Measurements from ENCODE around the gene HOXB7. TPM values are rescaled to one million over a fixed set of nuclear protein-coding genes. Genes with fewer than 3 reads are reported as not detected.

Gene HOXB7
- total and polyA plus RNA-seq, 8 donors: 0.35 to 1.3 (median 0.70) TPM; not detected in 2

GRCh38 chr17:48647103-48647962 lies 36.5 kb upstream of the HOXB7 start:
- DNase-seq (no peak), FAIRE-seq (no peak), ATAC-seq (peak in 1 of 4 donors; percentile 27)
- H3K36me3 ChIP-seq: no peaks in the 10 kb centered on the region
- H3K27ac ChIP-seq: no peak overlapping the region
- TF ChIP-seq CTCF (IDR thresholded peaks at IDR 0.05): no peak
- intact Hi-C loops (cut with DNase I): no loop called here
- H3K27me3 ChIP-seq: peaks cover 5 to 39% (median 14%) of the 10 kb centered on the region in 4 donors
- no peaks in the 10 kb centered on the region for H3K9me3 ChIP-seq
- no peaks in the 10 kb centered on the region for H3K4me1 ChIP-seq
- H3K4me3 ChIP-seq: peak overlapping the region in 1 of 4 donors; percentile 34
- 2 to 4% methylated on average over 29 to 30 of the region's 30 CpGs for WGBS, 2 donors

GRCh38 chr17:48646183-48647102 lies 35.6 kb upstream of the HOXB7 start:
- H3K27ac ChIP-seq: no peak overlapping the region
- ATAC-seq (no peak), FAIRE-seq (no peak), DNase-seq (no peak)
- no peak for TF ChIP-seq CTCF (IDR thresholded peaks at IDR 0.05)
- intact Hi-C loops (cut with DNase I): no loop called here
- H3K4me1 ChIP-seq: no peaks in the 10 kb centered on the region
- no peaks in the 10 kb centered on the region for H3K36me3 ChIP-seq
- no peak overlapping the region for H3K4me3 ChIP-seq
- H3K27me3 ChIP-seq: peaks cover 3 to 47% (median 17%) of the 10 kb centered on the region in 4 donors
- no peaks in the 10 kb centered on the region for H3K9me3 ChIP-seq
- whole genome bisulfite sequencing, 2 donors: 3% methylated on average over 77 to 80 of the region's 80 CpGs

GRCh38 chr17:48645639-48646182 lies 34.9 kb upstream of the HOXB7 start:
- H3K9me3 ChIP-seq: no peaks in the 10 kb centered on the region
- H3K4me3 ChIP-seq: no peak overlapping the region
- intact Hi-C loops (cut with DNase I): no loop called here
- H3K36me3 ChIP-seq: no peaks in the 10 kb centered on the region
- no peak for TF ChIP-seq CTCF (IDR thresholded peaks at IDR 0.05)
- ATAC-seq (no peak), DNase-seq (no peak), FAIRE-seq (no peak)
- H3K4me1 ChIP-seq: no peaks in the 10 kb centered on the region
- no peak overlapping the region for H3K27ac ChIP-seq
- WGBS, 2 donors: 10 to 12% methylated on average over 14 of the region's 14 CpGs
- peaks cover 3 to 52% (median 19%) of the 10 kb centered on the region in 4 donors for H3K27me3 ChIP-seq

GRCh38 chr17:48644910-48645557 lies 34.2 kb upstream of the HOXB7 start:
- no peaks in the 10 kb centered on the region for H3K4me1 ChIP-seq
- no peak overlapping the region for H3K27ac ChIP-seq
- no peak for TF ChIP-seq CTCF (IDR thresholded peaks at IDR 0.05)
- intact Hi-C loops (cut with DNase I): no loop called here
- no peaks in the 10 kb centered on the region for H3K36me3 ChIP-seq
- WGBS, 2 donors: 21 to 27% methylated on average over 6 of the region's 6 CpGs
- DNase-seq (no peak), FAIRE-seq (no peak), ATAC-seq (no peak)
- H3K4me3 ChIP-seq: no peak overlapping the region
- peaks cover 3 to 46% (median 19%) of the 10 kb centered on the region in 4 donors for H3K27me3 ChIP-seq
- H3K9me3 ChIP-seq: no peaks in the 10 kb centered on the region

Data from pancreas (tissue), 10 donors.